ENCODE measurements around the gene IRF3.

- TF ChIP-seq CTCF (IDR thresholded peaks at IDR 0.05) (no peak), POLR2A (IDR thresholded peaks at IDR 0.05) (no peak)
Observed at GRCh38 chr19:49705919-49706318, 40.3 kb upstream of the IRF3 start.
